HCT116 (cell line): ENCODE data around the gene ASB6. TPM values are rescaled to one million over a fixed set of nuclear protein-coding genes. Genes with fewer than 3 reads are reported as not detected.

Source experiments
- ATAC-seq: fragments of 200-7000 bp; cut with Tn5 transposase; 2 replicates; pipeline ENCODE4 v1.9.1; 2020; ENCODE audit warnings: mild to moderate bottlenecking, moderate library complexity
- BruUV-seq: library from RNA; stranded (reverse); fragments of 400-500 nt; replicated peaks from 2 replicates; lab custom pipeline; 2021; lab: Mats Ljungman, UMichigan
- CTCF ChIA-PET: fragments of 300-600 bp; sonication (Branson Sonifier 250); formaldehyde crosslinking; loops from one replicate; lab custom pipeline; 2021; ENCODE audit warnings: antibody characterized with exemption; lab: Charles Lee
- POLR2A ChIA-PET: fragments of 300-600, 350-600 bp; sonication (Branson Sonifier 250); formaldehyde crosslinking; loops from one replicate; lab custom pipeline; 2021; ENCODE audit warnings: antibody characterized with exemption; lab: Charles Lee
- RAD21 ChIA-PET, 2 experiments: fragments of 300-600 bp; sonication (Branson Sonifier 250); formaldehyde crosslinking; loops; one replicate each; lab custom pipeline; 2023; ENCODE audit warnings: low total read pairs in 2 of 2; ENCODE audit not compliant: uncharacterized antibody in 2 of 2, unreplicated experiment in 2 of 2, low non-redundant PET in 1 of 2; lab: Charles Lee
- DNase-seq: peaks from one replicate; pipeline ENCODE4 v3.0.0-alpha.2; 2010; ENCODE audit warnings: low read depth, low spot score
- H2AFZ ChIP-seq: fragments of 200-600 bp; shearing (Covaris generic), sonication (generic); 2 replicates; pipeline ENCODE4 v1.6.1; 2017; ENCODE audit warnings: low read depth, mixed run types, mixed read lengths, antibody characterized with exemption, low read length; ENCODE audit not compliant: poor library complexity, severe bottlenecking
- H3K27ac ChIP-seq: 2 replicates; pipeline ENCODE4 v1.5.1; 2012; ENCODE audit warnings: low read depth, low read length
- H3K27me3 ChIP-seq: fragments of 200-600 bp; sonication (generic); 2 replicates; pipeline ENCODE4 v1.6.1; 2016; ENCODE audit warnings: mixed run types, low read length, mixed read lengths; ENCODE audit not compliant: insufficient read depth
- H3K36me3 ChIP-seq, 2 experiments: fragments of 200-500 bp in 1 of 2; fragments of 200-600 bp in 1 of 2; sonication (Bioruptor generic) in 1 of 2; sonication (generic) in 1 of 2; 2 replicates each; pipeline versions ENCODE4 v1.5.1 to v1.6.1; 2014 to 2016; ENCODE audit warnings: low read length in 2 of 2, inconsistent platforms in 1 of 2, mixed read lengths in 1 of 2, mixed run types in 1 of 2; ENCODE audit not compliant: insufficient read depth in 2 of 2, control insufficient read depth in 1 of 2
- H3K4me1 ChIP-seq, 2 experiments: fragments of 200-600 bp in 1 of 2; sonication (generic) in 1 of 2; 2 replicates each; pipeline versions ENCODE4 v1.5.1 to v1.6.1; 2012 to 2017; ENCODE audit warnings: low read length in 2 of 2, inconsistent platforms in 1 of 2, mild to moderate bottlenecking in 1 of 2, mixed read lengths in 1 of 2, mixed run types in 1 of 2, moderate library complexity in 1 of 2; ENCODE audit not compliant: insufficient read depth in 2 of 2, control insufficient read depth in 1 of 2
- H3K4me2 ChIP-seq: fragments of 200-600 bp; sonication (generic); 2 replicates; pipeline ENCODE4 v1.6.1; 2017; ENCODE audit warnings: mixed run types, low read length, mixed read lengths
- H3K4me3 ChIP-seq, 2 experiments: fragments of 200-600 bp in 1 of 2; sonication (generic) in 1 of 2; replicated peaks in 1 of 2; 2 replicates each; pipeline ENCODE4 v1.5.1; 2011 to 2016; ENCODE audit warnings: low read length in 2 of 2, control low read depth in 1 of 2, low read depth in 1 of 2, mild to moderate bottlenecking in 1 of 2, mixed read lengths in 1 of 2, mixed run types in 1 of 2
- H3K79me2 ChIP-seq: fragments of 200-600 bp; sonication (generic); 2 replicates; pipeline ENCODE4 v1.6.1; 2017; ENCODE audit warnings: mild to moderate bottlenecking, mixed run types, low read length, moderate library complexity, mixed read lengths; ENCODE audit not compliant: insufficient read depth
- H3K9ac ChIP-seq: fragments of 200-600 bp; sonication (generic); 2 replicates; pipeline ENCODE4 v1.6.1; 2016; ENCODE audit warnings: low read length, mixed read lengths
- H3K9me2 ChIP-seq: fragments of 200-600 bp; sonication (generic), shearing (Covaris generic); 2 replicates; pipeline ENCODE4 v1.6.1; 2017; ENCODE audit warnings: mixed run types, mild to moderate bottlenecking, moderate library complexity; ENCODE audit not compliant: insufficient read depth
- H3K9me3 ChIP-seq, 2 experiments: fragments of 200-500 bp in 1 of 2; fragments of 200-600 bp in 1 of 2; sonication (Bioruptor generic) in 1 of 2; sonication (generic) in 1 of 2; 2 replicates each; pipeline ENCODE4 v1.6.1; 2014 to 2017; ENCODE audit warnings: low read length in 2 of 2, mixed read lengths in 2 of 2, inconsistent platforms in 1 of 2, low read depth in 1 of 2, mild to moderate bottlenecking in 1 of 2, mixed run types in 1 of 2, moderate library complexity in 1 of 2; ENCODE audit not compliant: control insufficient read depth in 1 of 2, insufficient read depth in 1 of 2
- H4K20me1 ChIP-seq: fragments of 200-600 bp; sonication (generic), shearing (Covaris generic); 2 replicates; pipeline ENCODE4 v1.6.1; 2017; ENCODE audit warnings: mixed run types, mild to moderate bottlenecking, moderate library complexity; ENCODE audit not compliant: insufficient read depth
- CBX3 ChIP-seq: IDR thresholded peaks from 2 replicates; pipeline ENCODE4 v1.6.1; 2012; ENCODE audit warnings: low read depth
- FOSL1 ChIP-seq: IDR thresholded peaks from 2 replicates; pipeline ENCODE4 v1.6.1; 2012; ENCODE audit warnings: low read depth
- JUND ChIP-seq: IDR thresholded peaks from 2 replicates; pipeline ENCODE4 v1.6.1; 2012
- POLR2AphosphoS5 ChIP-seq: IDR thresholded peaks from 2 replicates; pipeline ENCODE4 v1.6.1; 2011; ENCODE audit warnings: mild to moderate bottlenecking, low read depth, low read length, moderate library complexity
- YY1 ChIP-seq: IDR thresholded peaks from 2 replicates; pipeline ENCODE4 v1.6.1; 2011; ENCODE audit warnings: low read length, low read depth, moderate library complexity, mild to moderate bottlenecking; ENCODE audit not compliant: insufficient replicate concordance; ENCODE audit errors: extremely low read depth
- intact Hi-C: fragments of 100-400 bp; cut with micrococcal nuclease; formaldehyde crosslinking; loops from 2 replicates; pipeline ENCODE4 v1.10.0; 2022
- total RNA-seq: library from RNA; stranded (reverse); gene quantifications from one replicate; pipeline ENCODE4 v1.2.1, GENCODE V29; 2021; ENCODE audit not compliant: unreplicated experiment
- TF ChIP-seq, protein P1 (sequence below): IDR thresholded peaks from 2 replicates; pipeline ENCODE4 v1.6.1; 2012
- TF ChIP-seq, protein P2 (sequence below): IDR thresholded peaks from 2 replicates; pipeline ENCODE4 v1.6.1; 2012

ASB6 gene
- total RNA-seq, 1 experiment from 2014 or later, result 21.6 TPM

DNA sequence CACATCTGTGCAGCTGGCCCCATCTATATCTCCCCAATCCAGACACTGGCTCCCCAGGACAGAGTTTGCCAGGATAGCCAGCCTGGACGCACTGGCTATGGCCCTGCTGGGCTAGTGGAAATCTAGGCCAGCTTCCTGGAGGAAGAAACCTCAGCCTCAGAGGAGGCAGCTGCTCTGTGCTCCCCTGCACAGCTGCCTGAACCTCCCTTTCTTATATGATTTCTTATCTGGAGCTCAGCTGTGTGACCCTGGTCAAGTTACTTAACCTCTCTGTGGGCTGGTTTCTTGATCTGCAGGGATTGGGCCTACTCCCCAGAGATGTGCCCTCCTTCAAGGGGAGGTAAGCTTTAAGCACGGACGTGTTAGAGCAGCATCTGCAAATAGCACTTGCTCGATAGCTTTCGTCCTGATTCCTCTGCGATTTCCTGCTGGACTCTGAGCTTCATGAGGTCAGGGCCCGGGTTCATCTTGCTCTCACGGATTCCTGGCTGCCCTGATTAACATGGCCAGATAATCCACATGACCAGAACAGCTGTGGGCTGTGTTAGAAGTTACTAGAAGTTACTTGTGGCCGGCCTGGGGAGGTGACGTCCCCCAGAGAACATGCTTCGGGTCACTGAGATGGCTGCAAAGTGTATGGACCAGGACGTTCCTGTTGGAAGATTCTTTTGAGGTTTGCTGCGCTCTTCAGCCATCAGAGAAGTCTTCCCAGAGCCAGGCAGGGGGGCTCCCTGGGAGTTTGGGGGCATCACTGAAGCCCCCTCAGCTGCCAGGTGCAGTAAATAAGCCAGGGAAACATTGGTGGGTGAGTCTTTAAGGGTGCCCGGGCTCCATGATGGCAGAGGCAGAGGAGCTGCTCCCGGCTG, 35.6 kb downstream of the ASB6 start:
- H3K9me2 ChIP-seq, result no peaks in the 10 kb centered on the region
- H4K20me1 ChIP-seq, result no peaks in the 10 kb centered on the region
- BruUV-seq, result no TSS peak
- DNase-seq (no peak), ATAC-seq (no peak)
- no peaks in the 10 kb centered on the region for H3K9me3 ChIP-seq
- intact Hi-C loops, result loop anchor here (2.0 kb wide), 2 partner anchors 36 to 272 kb away; no protein-coding TSS in a partner anchor
- 0 out of 4 replicates have a peak overlapping the region, but pooled peaks of 1 of the 2 experiments have one; percentile 8 for H3K4me3 ChIP-seq
- H3K79me2 ChIP-seq, result no peaks in the 10 kb centered on the region; the same call in 1 of the 2 replicates
- H3K36me3 ChIP-seq, result no peaks in the 10 kb centered on the region
- no peak overlapping the region for H2AFZ ChIP-seq
- peak overlapping the region; percentile 92; the same call in 1 of the 2 replicates for H3K4me2 ChIP-seq
- ChIA-PET RAD21 (interaction anchor here in 1 of 2 experiments (0.6 kb wide), 1 partner anchor 19 kb away, joined by 3 read pairs; no protein-coding TSS in a partner anchor), POLR2A (interaction anchor here (1.2 to 4.8 kb wide), 9 partner anchors 9 to 463 kb away, joined by 4 to 34 read pairs (median 6); partner anchors contain the start of genes IER5L and NTMT1), CTCF (interaction anchor here (0.8 to 1.2 kb wide), 2 partner anchors 424 to 464 kb away, joined by 3 read pairs; no protein-coding TSS in a partner anchor)
- peak overlapping the region; percentile 61 for H3K9ac ChIP-seq
- TF ChIP-seq CBX3 (no peak), FOSL1 (no peak)
- TF ChIP-seq, protein P1, sequence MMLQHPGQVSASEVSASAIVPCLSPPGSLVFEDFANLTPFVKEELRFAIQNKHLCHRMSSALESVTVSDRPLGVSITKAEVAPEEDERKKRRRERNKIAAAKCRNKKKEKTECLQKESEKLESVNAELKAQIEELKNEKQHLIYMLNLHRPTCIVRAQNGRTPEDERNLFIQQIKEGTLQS, result no peak
- TF ChIP-seq, protein P2, sequence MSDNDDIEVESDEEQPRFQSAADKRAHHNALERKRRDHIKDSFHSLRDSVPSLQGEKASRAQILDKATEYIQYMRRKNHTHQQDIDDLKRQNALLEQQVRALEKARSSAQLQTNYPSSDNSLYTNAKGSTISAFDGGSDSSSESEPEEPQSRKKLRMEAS, result no peak
- no peaks in the 10 kb centered on the region for H3K27me3 ChIP-seq
- peaks cover 81 to 94% of the 10 kb centered on the region in 2 experiments for H3K4me1 ChIP-seq
- H3K27ac ChIP-seq, result peak overlapping the region; percentile 96

DNA sequence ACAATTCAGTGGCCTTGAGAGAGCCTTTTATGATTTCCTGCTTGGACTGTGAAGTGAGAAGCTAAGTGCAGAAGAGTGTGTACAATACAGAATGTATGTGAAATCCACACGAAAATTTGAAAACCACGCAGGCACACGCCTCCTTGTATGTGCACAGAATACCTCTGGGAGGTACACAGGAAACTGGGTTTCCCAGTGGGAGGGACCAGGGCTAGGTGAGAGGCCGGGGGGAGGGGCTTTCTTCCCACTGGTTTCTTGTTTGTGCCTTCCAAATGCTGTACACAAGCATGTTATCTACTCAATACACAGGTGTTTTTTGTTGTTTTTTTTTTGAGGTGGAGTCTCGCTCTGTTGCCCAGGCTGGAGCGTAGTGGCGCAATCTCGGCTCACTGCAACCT, 37.2 kb downstream of the ASB6 start:
- intact Hi-C loops, result no loop called here
- peak overlapping the region; percentile 96 for H3K27ac ChIP-seq
- H2AFZ ChIP-seq, result no peak overlapping the region
- ChIA-PET POLR2A (interaction anchor here (0.8 to 1.6 kb wide), 7 partner anchors 13 to 427 kb away, joined by 3 to 5 read pairs (median 4); partner anchors contain the start of gene IER5L), CTCF (interaction anchor here (1.9 kb wide), 1 partner anchor 466 kb away, joined by 5 read pairs; no protein-coding TSS in a partner anchor), RAD21 (interaction anchor here in 1 of 2 experiments (0.6 kb wide), 1 partner anchor 452 kb away, joined by 6 read pairs; no protein-coding TSS in a partner anchor)
- no peak for DNase-seq
- TF ChIP-seq, protein P1, result no peak
- TF ChIP-seq POLR2AphosphoS5, result no peak
- no peak for TF ChIP-seq YY1
- TF ChIP-seq JUND, result no peak
- H3K27me3 ChIP-seq, result no peaks in the 10 kb centered on the region
- no peaks in the 10 kb centered on the region for H3K9me2 ChIP-seq
- BruUV-seq, result no TSS peak
- H3K4me2 ChIP-seq, result peak overlapping the region; percentile 51
- peaks cover 87 to 95% of the 10 kb centered on the region in 2 experiments for H3K4me1 ChIP-seq
- H3K9ac ChIP-seq, result peak overlapping the region; percentile 18; the same call in 1 of the 2 replicates
- no peaks in the 10 kb centered on the region for H3K9me3 ChIP-seq
- ATAC-seq, result no peak
- H3K79me2 ChIP-seq, result no peaks in the 10 kb centered on the region; the same call in 1 of the 2 replicates
- no peak overlapping the region for H3K4me3 ChIP-seq
- H3K36me3 ChIP-seq, result no peaks in the 10 kb centered on the region
- no peaks in the 10 kb centered on the region for H4K20me1 ChIP-seq
